ENCODE results near the gene CNTNAP5. TPM values are rescaled to one million over a fixed set of nuclear protein-coding genes. Genes with fewer than 3 reads are reported as not detected.

Gene CNTNAP5
- total and polyA plus RNA-seq, 2 of the 4 experiments (the other 2 are of a cell fraction) = not detected

- Histone ChIP-seq H2AFZ (replicated peaks; ENCODE audit: low read length, poor library complexity) (no peak overlapping the region), H3K4me2 (ENCODE audit: low read depth, low read length) (no peak overlapping the region), H4K20me1 (ENCODE audit: insufficient read depth, low read length) (no peaks in the 10 kb centered on the region), H3K9me1 (ENCODE audit: insufficient read depth, low read length) (no peaks in the 10 kb centered on the region), H4K91ac (ENCODE audit: insufficient read depth, low read depth, low read length) (no peak overlapping the region), H2BK120ac (ENCODE audit: low read depth, low read length) (no peak overlapping the region), H3K23ac (ENCODE audit: low read depth, low read length) (no peak overlapping the region), H3K9me3 (ENCODE audit: control insufficient read depth, insufficient read depth, low read length) (no peaks in the 10 kb centered on the region), H3K4me1 (ENCODE audit: control insufficient read depth, insufficient read depth, low read length) (no peaks in the 10 kb centered on the region), H4K8ac (ENCODE audit: low read depth in 2 of 2, low read length in 2 of 2) (no peak overlapping the region), H3K36me3 (ENCODE audit: control insufficient read depth, insufficient read depth, low read length) (no peaks in the 10 kb centered on the region), H2BK20ac (ENCODE audit: low read depth, low read length) (no peak overlapping the region), H3K4ac (ENCODE audit: low read depth, low read length) (no peak overlapping the region), H3K56ac (ENCODE audit: extremely low read depth, insufficient read depth, low read length) (no peak overlapping the region), H3K4me3 (ENCODE audit: insufficient read depth, low read depth, low read length) (no peak overlapping the region), H2BK5ac (ENCODE audit: low read depth, low read length, poor library complexity, severe bottlenecking) (no peak overlapping the region), H3K18ac (ENCODE audit: low read depth, low read length) (no peak overlapping the region), H3K27me3 (ENCODE audit: control insufficient read depth, insufficient read depth, low read length) (no peaks in the 10 kb centered on the region), H4K5ac (ENCODE audit: low read depth, low read length) (no peak overlapping the region), H2AK5ac (ENCODE audit: low read depth, low read length) (no peak overlapping the region), H3K27ac (ENCODE audit: insufficient read depth, low read length) (no peak overlapping the region), H3K9ac (ENCODE audit: low read depth, low read length) (no peak overlapping the region), H2BK15ac (ENCODE audit: low read depth, low read length) (no peak overlapping the region), H3K79me1 (ENCODE audit: low read depth in 1 of 2, low read length in 2 of 2) (no peaks in the 10 kb centered on the region), H2AK9ac (replicated peaks; ENCODE audit: low read depth, low read length, poor library complexity) (no peak overlapping the region), H3K14ac (replicated peaks; ENCODE audit: low read depth, low read length) (no peak overlapping the region)
- intact Hi-C loops (cut with micrococcal nuclease) (no loop called here), dilution Hi-C loops (cut with HindIII; ENCODE audit: low sequenced_read_pairs, unreplicated experiment) (no loop called here), in situ Hi-C loops (cut with MboI; ENCODE audit: low sequenced_read_pairs) (no loop called here)
- WGBS, 2 experiments (ENCODE audit: extremely low coverage in 2 of 2, insufficient read length in 1 of 2) = no CpG with 5 or more reads among the region's 1 CpG
- no peak for DNase-seq
- TF ChIP-seq ELK1 (IDR thresholded peaks at IDR 0.05; ENCODE audit: borderline replicate concordance, low read depth, low read length) = no peak
- no peak for TF ChIP-seq CHD1 (IDR thresholded peaks at IDR 0.05; ENCODE audit: low read depth, low read length)
- TF ChIP-seq BHLHE40 (IDR thresholded peaks at IDR 0.05; ENCODE audit: low read depth, low read length) = no peak
- TF ChIP-seq MAZ (IDR thresholded peaks at IDR 0.05; ENCODE audit: borderline replicate concordance, low read depth, low read length) = no peak
- TF ChIP-seq USF2 (IDR thresholded peaks at IDR 0.05; ENCODE audit: low read depth, low read length) = no peak
- TF ChIP-seq MAFK (IDR thresholded peaks at IDR 0.05; ENCODE audit: low read depth, low read length) = no peak
- TF ChIP-seq CEBPB (IDR thresholded peaks at IDR 0.05; ENCODE audit: low read depth, low read length) = no peak
- no peak for TF ChIP-seq RFX5 (IDR thresholded peaks at IDR 0.05; ENCODE audit: low read depth, low read length)
- no peak for TF ChIP-seq RAD21 (IDR thresholded peaks at IDR 0.05; ENCODE audit: low read length)
- no peak for TF ChIP-seq POLR2A (IDR thresholded peaks at IDR 0.05; ENCODE audit: low read depth, low read length)
- TF ChIP-seq NFE2L2 (IDR thresholded peaks at IDR 0.05; ENCODE audit: low read depth, low read length) = no peak
- no peak for TF ChIP-seq SMC3 (IDR thresholded peaks at IDR 0.05; ENCODE audit: low read depth, low read length)
- TF ChIP-seq FOS (IDR thresholded peaks at IDR 0.05; ENCODE audit: low read depth, low read length) = no peak
- no peak for TF ChIP-seq MXI1 (IDR thresholded peaks at IDR 0.05; ENCODE audit: borderline replicate concordance, low read depth, low read length)
- no peak for TF ChIP-seq RCOR1 (IDR thresholded peaks at IDR 0.05; ENCODE audit: insufficient replicate concordance, low read length)
- TF ChIP-seq CTCF (conservative IDR thresholded peaks at IDR 0.05; ENCODE audit: low read depth, low read length) = no peak
- no peak for ATAC-seq (ENCODE audit: low read depth)
- BruUV-seq (replicated peaks) = no TSS peak
- ChIA-PET POLR2A (ENCODE audit: unreplicated experiment) (no interaction called here), CTCF (no interaction called here)
Observed at GRCh38 chr2:124874676-124875075, 849.6 kb downstream of the CNTNAP5 start.

All from IMR-90 (cell line).